Naive B cell (primary cell): ENCODE results near the gene MIGA1. TPM values are rescaled to one million over a fixed set of nuclear protein-coding genes. Genes with fewer than 3 reads are reported as not detected.
"Not testable (repeated sequence)": the region's sequence is repeated elsewhere in the genome, so short reads cannot be mapped to it uniquely, and the experiment has no call there.

Source experiments
- ATAC-seq, 2 donors: fragments of 150-1000 bp; cut with Tn5 transposase; 2 replicates each; pipeline ENCODE4 v1.10.0; 2021; ENCODE audit warnings: low read depth in 2 of 2, mild to moderate bottlenecking in 2 of 2, moderate library complexity in 2 of 2
- DNase-seq: peaks from one replicate; pipeline ENCODE4 v3.0.0; 2022
- H3K27ac Mint-ChIP-seq, 6 donors: one replicate each; pipeline ENCODE4 v1.8.0; 2020 to 2022; ENCODE audit warnings: mild to moderate bottlenecking in 6 of 6, mixed read lengths in 6 of 6, moderate library complexity in 5 of 6, inconsistent platforms in 2 of 6
- H3K27me3 Mint-ChIP-seq, 3 donors: one replicate each; pipeline ENCODE4 v1.8.0; 2021 to 2022; ENCODE audit warnings: mixed read lengths in 3 of 3, mild to moderate bottlenecking in 1 of 3
- H3K36me3 Mint-ChIP-seq, 2 donors: one replicate each; pipeline ENCODE4 v1.8.0; 2020 to 2022; ENCODE audit warnings: mixed read lengths in 2 of 2, inconsistent platforms in 1 of 2, mild to moderate bottlenecking in 1 of 2
- H3K4me1 Mint-ChIP-seq, 3 donors: one replicate each; pipeline ENCODE4 v1.8.0; 2020 to 2022; ENCODE audit warnings: mixed read lengths in 3 of 3, inconsistent platforms in 1 of 3, mild to moderate bottlenecking in 1 of 3, moderate library complexity in 1 of 3
- H3K4me3 Mint-ChIP-seq, 8 donors: one replicate each; pipeline ENCODE4 v1.8.0; 2020 to 2022; ENCODE audit warnings: mild to moderate bottlenecking in 8 of 8, mixed read lengths in 8 of 8, moderate library complexity in 8 of 8, inconsistent platforms in 2 of 8
- H3K9me3 Mint-ChIP-seq, 7 donors: one replicate each; pipeline ENCODE4 v1.8.0; 2020 to 2022; ENCODE audit warnings: mixed read lengths in 7 of 7, mild to moderate bottlenecking in 5 of 7, inconsistent platforms in 2 of 7, moderate library complexity in 1 of 7
- polyA plus RNA-seq, 6 donors: library from polyadenylated mRNA; unstranded; fragments of 300-500 nt; fragmentation: Illumina TruSeq; gene quantifications; one replicate each; pipeline ENCODE4 v1.2.3, GENCODE V29; 2021; ENCODE audit warnings: low read depth in 6 of 6

The MIGA1 gene
- polyA plus RNA-seq, 6 donors from 2014 or later = 7.4 to 15.3 (median 13.0) TPM

GRCh38 chr1:77768006-77768405, 11.4 kb upstream of the MIGA1 start:
- ATAC-seq = no peak
- H3K27me3 Mint-ChIP-seq = peaks cover 0 to 3% (median 0%) of the 10 kb centered on the region in 3 donors
- H3K4me1 Mint-ChIP-seq = peaks cover 0 to 4% (median 0%) of the 10 kb centered on the region in 3 donors
- H3K4me3 Mint-ChIP-seq = no peak overlapping the region
- H3K36me3 Mint-ChIP-seq = no peaks in the 10 kb centered on the region
- no peak overlapping the region for H3K27ac Mint-ChIP-seq
- no peaks in the 10 kb centered on the region for H3K9me3 Mint-ChIP-seq
- DNase-seq = no peak

- DNase-seq (no peak), ATAC-seq (no peak)
- Mint-ChIP-seq H3K27ac (peak overlapping the region in 2 of 6 donors; percentile 67 to 71), H3K36me3 (no peaks in the 10 kb centered on the region), H3K9me3 (no peaks in the 10 kb centered on the region), H3K27me3 (peaks cover 0 to 5% (median 0%) of the 10 kb centered on the region in 3 donors), H3K4me3 (peak overlapping the region in 1 of 8 donors; percentile 66), H3K4me1 (peaks cover 13 to 22% (median 16%) of the 10 kb centered on the region in 3 donors)
Observed at GRCh38 chr1:77776007-77776700, 3.3 kb upstream of the MIGA1 start.

- DNase-seq (no peak), ATAC-seq (no peak)
- Mint-ChIP-seq H3K27ac (peak overlapping the region in 3 of 6 donors; percentile 19 to 68 (median 33)), H3K4me3 (peak overlapping the region in 2 of 8 donors; percentile 74 to 94), H3K27me3 (no peaks in the 10 kb centered on the region), H3K9me3 (peaks cover 0 to 3% (median 0%) of the 10 kb centered on the region in 7 donors), H3K4me1 (peaks cover 21 to 28% (median 25%) of the 10 kb centered on the region in 3 donors), H3K36me3 (peaks cover 19 to 24% of the 10 kb centered on the region in 2 donors)
Observed at GRCh38 chr1:77781683-77782082, 2.2 kb downstream of the MIGA1 start.

- H3K27ac Mint-ChIP-seq = no peak overlapping the region
- H3K9me3 Mint-ChIP-seq = peaks cover 0 to 6% (median 0%) of the 10 kb centered on the region in 7 donors
Observed at GRCh38 chr1:77783141-77783540, 3.7 kb downstream of the MIGA1 start.

GRCh38 chr1:77786093-77786741, 6.8 kb downstream of the MIGA1 start:
- DNase-seq, H3K9me3 Mint-ChIP-seq, H3K27me3 Mint-ChIP-seq, H3K27ac Mint-ChIP-seq, ATAC-seq, H3K4me3 Mint-ChIP-seq: not testable (repeated sequence)
- peaks cover 34 to 36% of the 10 kb centered on the region in 2 donors for H3K36me3 Mint-ChIP-seq
- peaks cover 5 to 12% (median 8%) of the 10 kb centered on the region in 3 donors for H3K4me1 Mint-ChIP-seq

More at GRCh38 chr1:77783141-77783540, 3.7 kb downstream of the MIGA1 start:
- Mint-ChIP-seq H3K27me3 (no peaks in the 10 kb centered on the region), H3K36me3 (peaks cover 28 to 30% of the 10 kb centered on the region in 2 donors), H3K4me3 (peak overlapping the region in 1 of 8 donors; percentile 33), H3K4me1 (peaks cover 21 to 28% (median 28%) of the 10 kb centered on the region in 3 donors)
- ATAC-seq = no peak
- DNase-seq = no peak

- Mint-ChIP-seq H3K9me3 (no peaks in the 10 kb centered on the region), H3K27me3 (no peaks in the 10 kb centered on the region)
Observed at GRCh38 chr1:77794550-77794949, 15.1 kb downstream of the MIGA1 start.

GRCh38 chr1:77796695-77797405, 17.4 kb downstream of the MIGA1 start:
- no peaks in the 10 kb centered on the region for H3K27me3 Mint-ChIP-seq
- DNase-seq (no peak), ATAC-seq (no peak)
- H3K4me1 Mint-ChIP-seq = peaks cover 7 to 25% (median 13%) of the 10 kb centered on the region in 3 donors
- H3K4me3 Mint-ChIP-seq = no peak overlapping the region
- H3K27ac Mint-ChIP-seq = peak overlapping the region in 2 of 6 donors; percentile 12 to 64
- no peaks in the 10 kb centered on the region for H3K9me3 Mint-ChIP-seq
- H3K36me3 Mint-ChIP-seq = peaks cover 4 to 9% of the 10 kb centered on the region in 2 donors

More at GRCh38 chr1:77794550-77794949, 15.1 kb downstream of the MIGA1 start:
- ATAC-seq = no peak
- H3K4me3 Mint-ChIP-seq = no peak overlapping the region
- H3K36me3 Mint-ChIP-seq = peaks cover 5 to 6% of the 10 kb centered on the region in 2 donors
- DNase-seq = no peak
- no peak overlapping the region for H3K27ac Mint-ChIP-seq
- peaks cover 7 to 27% (median 11%) of the 10 kb centered on the region in 3 donors for H3K4me1 Mint-ChIP-seq

- DNase-seq = no peak
- no peak for ATAC-seq
- Mint-ChIP-seq H3K4me1 (peaks cover 0 to 14% (median 9%) of the 10 kb centered on the region in 3 donors), H3K4me3 (no peak overlapping the region), H3K27me3 (no peaks in the 10 kb centered on the region), H3K36me3 (peaks cover 0 to 9% of the 10 kb centered on the region in 2 donors), H3K27ac (no peak overlapping the region), H3K9me3 (no peaks in the 10 kb centered on the region)
Observed at GRCh38 chr1:77797991-77798390, 18.5 kb downstream of the MIGA1 start.

GRCh38 chr1:77802026-77802425, 22.6 kb downstream of the MIGA1 start:
- Mint-ChIP-seq H3K27ac (no peak overlapping the region), H3K4me1 (peaks cover 0 to 4% (median under 1%) of the 10 kb centered on the region in 3 donors), H3K27me3 (no peaks in the 10 kb centered on the region), H3K4me3 (no peak overlapping the region), H3K36me3 (peaks cover 0 to 18% of the 10 kb centered on the region in 2 donors), H3K9me3 (no peaks in the 10 kb centered on the region)
- ATAC-seq (no peak), DNase-seq (no peak)

- Mint-ChIP-seq H3K4me1 (peaks cover 0 to 4% (median 0%) of the 10 kb centered on the region in 3 donors), H3K9me3 (no peaks in the 10 kb centered on the region), H3K36me3 (peaks cover 0 to 18% of the 10 kb centered on the region in 2 donors), H3K27me3 (no peaks in the 10 kb centered on the region), H3K27ac (no peak overlapping the region), H3K4me3 (no peak overlapping the region)
- DNase-seq (no peak), ATAC-seq (no peak)
Observed at GRCh38 chr1:77803371-77803770, 23.9 kb downstream of the MIGA1 start.

- peaks cover 0 to 25% of the 10 kb centered on the region in 2 donors for H3K36me3 Mint-ChIP-seq
- not testable (repeated sequence) for H3K27me3 Mint-ChIP-seq, H3K27ac Mint-ChIP-seq, H3K4me3 Mint-ChIP-seq, H3K9me3 Mint-ChIP-seq, ATAC-seq, DNase-seq, H3K4me1 Mint-ChIP-seq
Observed at GRCh38 chr1:77809787-77810462, 30.5 kb downstream of the MIGA1 start.

GRCh38 chr1:77811589-77811988, 32.1 kb downstream of the MIGA1 start:
- peaks cover 3 to 21% of the 10 kb centered on the region in 2 donors for H3K36me3 Mint-ChIP-seq
- not testable (repeated sequence) for H3K27ac Mint-ChIP-seq, DNase-seq, H3K4me1 Mint-ChIP-seq, H3K4me3 Mint-ChIP-seq, H3K9me3 Mint-ChIP-seq, H3K27me3 Mint-ChIP-seq
- peak in 1 of 2 donors; percentile 23 for ATAC-seq
